HG03095 (cell line): Measurements from ENCODE around the gene DNMT3A.
A peak's percentile ranks its signal among the peaks of the same experiment; 100 is the strongest.
"Not testable (repeated sequence)": the region's sequence is repeated elsewhere in the genome, so short reads cannot be mapped to it uniquely, and the experiment has no call there.

Experiments used
- ATAC-seq: cut with Tn5 transposase; IDR thresholded peaks from one replicate; pipeline ENCODE4 v1.9.1; 2021; ENCODE audit warnings: moderate library complexity; ENCODE audit not compliant: unreplicated experiment

DNMT3A gene

DNA sequence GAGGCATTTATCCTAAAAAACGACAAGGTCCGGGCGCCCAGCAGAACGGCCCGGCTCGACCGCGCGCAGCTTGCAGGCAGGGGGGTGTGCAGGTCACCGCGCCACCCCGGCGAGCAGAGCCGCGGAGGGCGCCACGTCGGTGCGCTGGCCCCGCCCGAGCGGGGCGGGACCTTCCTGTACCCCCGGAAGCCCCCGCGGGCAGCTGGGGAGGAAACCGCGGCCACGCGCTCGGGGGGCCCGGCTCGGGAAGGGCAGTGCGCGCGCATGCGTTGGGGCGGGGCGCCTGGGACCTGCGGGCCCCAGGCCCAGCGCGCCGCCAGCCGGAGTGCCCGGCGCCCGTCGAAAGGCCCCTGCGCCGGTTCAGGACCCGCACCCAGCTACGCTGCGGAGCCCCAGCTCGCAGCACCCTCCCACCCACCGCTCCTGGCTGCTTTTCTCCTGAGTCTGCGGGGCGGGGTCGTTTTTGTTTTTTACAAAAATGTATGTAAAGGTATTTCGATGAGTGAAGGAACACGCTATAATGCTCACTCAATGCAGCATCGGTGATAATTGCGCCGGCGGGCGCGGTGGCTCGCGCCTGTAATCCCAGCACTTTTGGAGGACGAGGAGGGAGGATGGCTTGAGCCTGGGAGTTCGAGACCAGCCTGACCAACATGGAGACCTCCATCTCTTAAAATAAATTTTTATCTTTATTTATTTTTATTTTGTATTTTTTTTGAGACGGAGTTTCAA lies 125.6 kb downstream of the DNMT3A start:
- ATAC-seq = peak; percentile 64

DNA sequence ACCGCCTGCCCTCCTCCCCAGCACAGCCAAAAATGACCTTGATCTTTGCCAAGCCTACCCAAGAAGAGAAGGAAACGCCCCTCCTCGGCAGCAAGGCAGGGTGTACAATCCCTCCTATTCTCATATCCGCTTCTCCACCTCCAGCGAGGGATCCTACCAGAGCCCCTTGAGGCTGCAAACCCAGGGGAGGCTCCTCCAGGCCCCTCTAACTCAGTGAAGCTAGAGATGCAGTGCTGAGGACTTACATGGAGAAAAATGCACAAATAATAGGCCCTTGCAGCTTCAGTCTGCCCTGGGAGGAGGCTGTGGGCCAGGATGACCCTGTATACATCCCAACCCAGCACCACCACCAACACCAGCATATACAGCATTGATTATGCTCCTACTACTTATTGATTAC lies 126.5 kb downstream of the DNMT3A start:
- no peak for ATAC-seq

GRCh38 chr2:25213229-25213628 lies 128.5 kb downstream of the DNMT3A start:
- ATAC-seq = no peak

DNA sequence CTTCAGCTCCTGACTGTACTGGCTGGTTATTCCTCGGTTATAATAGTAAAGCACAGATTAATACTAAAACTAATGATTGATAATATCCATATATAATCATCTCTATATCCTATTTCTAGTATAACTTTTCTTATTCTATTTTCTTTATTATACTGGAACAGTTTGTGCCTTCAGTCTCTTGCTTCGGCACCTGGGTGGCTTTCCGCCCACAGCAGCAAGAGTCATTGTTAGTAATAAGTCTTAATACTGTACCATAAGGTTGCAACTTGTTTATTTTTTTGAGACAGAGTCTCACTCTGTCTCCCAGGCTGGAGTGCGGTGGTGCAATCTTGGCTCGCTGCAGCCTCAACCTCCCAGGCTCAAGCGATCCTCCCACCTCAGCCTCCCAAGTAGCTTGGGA lies 130.8 kb downstream of the DNMT3A start:
- not testable (repeated sequence) for ATAC-seq

DNA sequence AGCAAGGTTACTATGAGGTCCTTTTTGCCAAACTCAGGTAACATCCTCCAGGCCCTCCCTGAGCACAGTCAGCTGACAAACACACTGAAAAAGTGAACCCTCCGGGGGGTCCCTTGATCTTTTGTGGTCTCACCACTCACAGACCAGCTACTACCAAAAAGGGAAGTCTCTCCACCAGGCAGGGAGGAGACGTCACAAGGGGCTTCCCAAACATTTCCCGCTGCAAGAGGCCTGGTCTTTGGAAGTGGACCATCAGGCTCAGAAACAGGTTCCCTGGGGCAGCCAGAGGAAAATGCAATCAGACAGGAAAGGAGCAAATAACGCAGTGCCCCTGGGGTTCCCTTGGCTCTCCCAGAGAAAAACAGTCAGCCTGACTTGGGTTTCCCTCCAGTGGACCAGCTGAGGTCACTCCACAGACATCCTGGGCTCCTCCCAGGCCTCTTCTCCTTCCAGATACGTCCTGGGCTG lies 134.6 kb downstream of the DNMT3A start:
- ATAC-seq = no peak

GRCh38 chr2:25204190-25204838 lies 137.4 kb downstream of the DNMT3A start:
- ATAC-seq = no peak

- ATAC-seq = no peak
Measured at GRCh38 chr2:25202275-25202674, 139.4 kb downstream of the DNMT3A start.

DNA sequence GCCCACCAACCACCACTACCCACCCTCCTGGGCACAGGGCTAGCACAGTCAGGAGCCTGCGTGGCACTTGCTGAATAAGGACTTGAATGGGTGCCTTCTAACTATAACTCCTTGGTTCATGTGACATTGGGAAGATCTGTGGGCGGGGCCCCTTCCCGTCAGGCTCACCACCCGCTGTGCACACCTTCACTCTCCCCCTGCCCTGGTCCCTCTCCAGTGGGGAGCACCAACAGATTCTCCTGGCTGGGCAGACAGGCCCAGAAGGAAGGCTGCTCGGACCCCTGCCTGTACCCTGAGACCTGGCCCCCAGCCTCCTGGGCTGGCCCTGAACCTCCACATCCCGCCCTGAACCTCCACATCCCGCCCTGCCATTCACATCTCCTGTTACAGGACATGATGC lies 139.9 kb downstream of the DNMT3A start:
- no peak for ATAC-seq

DNA sequence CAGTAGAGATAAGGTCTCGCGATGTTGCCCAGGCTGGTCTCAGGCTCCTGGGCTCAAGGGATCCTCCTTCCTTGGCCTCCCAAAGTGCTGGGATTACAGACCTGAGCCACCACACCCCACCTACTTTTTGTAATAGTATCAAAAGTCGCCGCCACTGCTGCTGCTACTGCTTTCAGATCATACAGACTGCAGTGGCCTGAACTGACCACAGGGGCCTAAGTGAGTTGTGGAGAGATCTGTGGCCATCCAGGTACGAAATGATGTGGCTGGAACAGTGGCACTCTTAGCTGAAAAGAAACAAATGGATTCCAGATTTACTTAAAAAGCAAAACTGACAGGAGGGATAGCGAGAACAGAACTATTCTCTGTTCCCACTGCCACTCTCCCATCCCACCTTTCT lies 140.5 kb downstream of the DNMT3A start:
- ATAC-seq = no peak

- ATAC-seq = no peak
Measured at GRCh38 chr2:25198576-25198975, 143.1 kb downstream of the DNMT3A start.

GRCh38 chr2:25198209-25198525 lies 143.6 kb downstream of the DNMT3A start:
- ATAC-seq = no peak

DNA sequence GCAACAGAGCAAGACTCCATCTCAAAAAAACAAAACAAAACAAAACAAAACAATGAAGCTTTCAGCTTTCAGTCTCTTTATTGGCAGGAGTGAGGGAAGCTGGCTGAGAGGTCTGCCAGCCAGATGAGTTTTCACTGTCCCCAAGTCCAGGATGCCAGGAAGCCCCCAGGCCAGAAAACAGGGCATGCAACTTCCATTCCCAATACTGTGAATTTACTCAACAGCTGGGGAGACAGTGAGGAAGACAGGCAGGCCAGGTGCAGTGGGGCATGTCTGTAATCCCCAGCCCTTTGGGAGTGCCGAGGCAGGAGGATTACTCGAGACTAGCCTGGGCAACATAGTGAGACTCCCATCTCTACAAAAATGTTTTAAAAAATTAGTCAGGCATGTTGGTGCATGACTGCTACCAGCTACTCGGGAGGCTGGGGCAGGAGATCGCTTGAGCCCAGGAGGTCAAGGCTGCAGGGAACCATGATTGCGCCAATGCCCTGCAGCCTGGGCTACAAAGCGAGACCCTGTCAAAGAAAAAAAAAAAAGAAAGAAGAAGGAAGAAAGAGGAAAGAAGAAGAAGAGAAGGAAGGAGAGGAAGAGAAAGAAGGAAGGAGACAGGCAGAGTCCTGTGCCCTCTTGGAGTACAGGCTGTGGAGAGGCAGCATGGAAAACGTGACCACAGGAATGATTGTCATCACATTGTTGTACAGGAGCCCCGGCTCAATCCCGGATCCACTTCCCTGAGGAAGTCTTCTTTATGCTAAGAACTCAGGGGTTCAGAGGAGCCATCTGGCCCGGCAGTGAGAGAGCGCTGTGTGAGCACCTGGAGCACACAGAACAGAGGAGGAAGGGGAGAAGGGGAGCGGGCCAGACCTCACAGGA lies 144.2 kb downstream of the DNMT3A start:
- no peak for ATAC-seq

GRCh38 chr2:25194576-25195122 lies 147.1 kb downstream of the DNMT3A start:
- no peak for ATAC-seq

DNA sequence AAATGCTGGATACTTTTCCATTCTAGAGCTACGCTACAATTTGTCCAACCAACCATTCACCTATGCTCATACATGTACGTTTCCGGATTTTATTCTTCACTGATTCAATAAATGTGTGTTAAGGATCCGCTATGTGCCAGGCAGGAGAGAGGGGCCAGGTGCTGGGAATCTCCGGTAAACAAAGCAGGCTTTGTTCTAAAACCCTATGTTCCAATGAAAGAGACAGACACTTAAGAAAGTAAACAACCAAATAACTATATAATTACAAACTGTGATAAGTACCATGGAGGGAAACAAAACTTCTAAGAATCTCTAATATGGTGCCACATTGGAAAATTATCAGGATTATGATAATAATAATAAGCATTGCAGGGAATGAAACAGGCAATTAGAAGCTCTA lies 151.2 kb downstream of the DNMT3A start:
- ATAC-seq = no peak

DNA sequence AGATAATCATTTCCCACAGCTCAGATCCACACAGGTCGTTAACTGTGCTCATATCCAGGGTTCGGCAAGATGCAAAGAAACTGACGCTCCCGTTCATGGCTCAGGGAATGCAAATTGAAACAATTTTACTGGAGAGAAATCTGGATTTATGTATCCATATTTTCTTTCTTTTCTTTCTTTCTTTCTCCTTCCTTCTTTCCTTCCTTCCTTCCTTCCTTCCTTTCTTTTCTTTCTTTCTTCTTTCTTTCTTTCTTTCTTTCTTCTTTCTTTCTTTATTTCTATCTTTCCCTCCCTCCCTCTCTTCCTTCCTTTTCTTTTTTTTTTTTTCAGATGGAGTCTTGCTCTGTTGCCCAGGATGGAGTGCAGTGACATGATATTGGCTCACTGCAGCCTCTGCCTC lies 153.3 kb downstream of the DNMT3A start:
- no peak for ATAC-seq

DNA sequence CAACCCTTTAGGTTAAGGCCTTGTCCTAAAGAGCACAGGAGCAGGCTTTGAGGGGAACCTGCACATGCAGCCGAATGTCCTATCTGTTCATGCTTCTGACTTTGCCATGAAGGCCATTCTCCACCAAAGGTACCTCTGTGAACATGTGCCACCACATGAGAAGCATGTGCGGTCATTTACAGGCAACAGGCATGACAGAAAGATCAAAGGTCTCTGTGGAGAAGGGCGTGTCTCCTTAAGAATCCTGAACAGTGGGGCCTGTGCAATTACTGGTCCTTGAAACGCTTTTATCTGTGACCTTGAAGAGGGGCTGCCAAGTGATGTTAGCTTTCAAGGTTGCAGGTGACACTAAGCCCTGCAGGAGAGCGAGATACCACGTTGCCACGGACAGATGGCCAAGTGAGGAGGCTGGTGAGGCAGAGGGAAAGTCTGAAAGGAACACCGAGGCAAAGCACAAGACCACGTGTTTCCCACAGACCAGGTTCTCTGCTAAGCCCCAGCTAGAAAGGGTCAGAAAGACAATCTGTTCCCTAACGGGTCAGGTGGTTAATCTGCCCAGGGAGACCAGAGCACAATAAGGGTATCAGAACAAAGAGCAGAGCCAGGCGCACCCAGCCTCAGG lies 153.9 kb downstream of the DNMT3A start:
- ATAC-seq = no peak

DNA sequence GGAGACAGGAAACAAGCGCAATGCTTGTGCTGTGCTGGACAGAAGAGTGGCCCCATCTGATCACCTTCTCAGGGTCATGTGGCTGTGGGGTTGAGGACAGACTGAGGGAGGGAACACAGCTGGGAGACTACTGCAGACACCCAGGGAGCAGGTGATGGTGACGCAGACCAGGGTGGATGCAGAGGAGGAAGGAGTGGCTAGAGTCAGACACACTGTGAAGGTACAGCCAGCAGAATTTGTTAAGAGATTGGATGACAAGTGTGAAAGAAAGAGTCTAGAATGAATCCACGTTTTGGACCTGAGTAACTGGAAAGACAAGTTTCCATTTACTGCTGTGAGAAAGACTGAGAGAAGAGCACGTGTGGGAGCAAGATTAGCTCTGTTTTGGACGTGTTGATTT lies 157.5 kb downstream of the DNMT3A start:
- ATAC-seq = no peak

DNA sequence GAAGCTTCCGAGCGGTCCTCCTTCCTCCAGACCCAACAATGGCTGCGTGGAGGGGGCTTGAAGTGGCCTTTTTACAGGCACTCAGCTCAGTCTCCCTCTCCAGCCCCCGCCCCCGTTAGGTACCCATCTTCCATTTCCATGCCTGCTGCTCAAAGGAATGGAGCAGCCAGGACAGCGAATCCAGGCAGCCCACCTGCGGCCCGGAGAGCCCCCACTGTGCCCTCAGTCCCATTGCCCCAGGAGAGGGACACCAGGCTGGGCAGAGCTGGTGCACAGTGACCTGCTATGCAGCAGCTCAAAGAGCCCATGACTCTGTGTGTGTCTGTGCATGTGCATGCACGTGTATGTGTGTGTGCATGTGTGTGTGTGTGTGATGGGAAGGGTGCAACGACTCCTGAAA lies 162.7 kb downstream of the DNMT3A start:
- ATAC-seq = no peak
